K562 (cell line): ENCODE data around the gene CRYBA1. TPM values are rescaled to one million over a fixed set of nuclear protein-coding genes. Genes with fewer than 3 reads are reported as not detected.

Experiments
- ATAC-seq: fragments of 200-7000 bp; cut with Tn5 transposase; 3 replicates; pipeline ENCODE4 v1.9.1; 2020; ENCODE audit warnings: moderate library complexity
- BruUV-seq: library from RNA; stranded (reverse); fragments of 400-500 nt; replicated peaks from 2 replicates; lab custom pipeline; 2021; lab: Mats Ljungman, UMichigan
- CTCF ChIA-PET: fragments of 300-600 bp; formaldehyde crosslinking; extraction: SDS; loops from one replicate; lab custom pipeline; 2021; ENCODE audit warnings: low intra/inter-chr PET ratio; lab: Yijun Ruan, JAX
- POLR2A ChIA-PET: fragments of 300-600, 350-650 bp; sonication (Branson Sonifier 250); formaldehyde crosslinking; extraction: SDS; loops from one replicate; lab custom pipeline; 2021; ENCODE audit warnings: antibody characterized with exemption, inconsistent platforms; lab: Yijun Ruan, JAX
- DNase-seq, 4 experiments: peaks; one replicate each; pipeline versions ENCODE4 v3.0.0 to v3.0.0-alpha.2; 2011 to 2018; ENCODE audit warnings: low spot score in 3 of 4, mixed read lengths in 3 of 4; ENCODE audit errors: extremely low read depth in 1 of 4
- FAIRE-seq: peaks from 2 replicates; lab custom pipeline; 2011; peaks lifted over from hg19 to GRCh38; lab: Jason Lieb, UNC
- H2AFZ ChIP-seq: 2 replicates; pipeline ENCODE4 v1.6.0; 2011; ENCODE audit warnings: low read depth, low read length, control low read depth, inconsistent platforms
- H3K27ac ChIP-seq: fragments of 200-600 bp; 3 replicates; pipeline ENCODE4 v1.8.0; 2011; ENCODE audit warnings: low read depth, mild to moderate bottlenecking, control low read depth, inconsistent platforms, low read length, moderate library complexity, mixed read lengths; ENCODE audit errors: extremely low read depth
- H3K27me3 ChIP-seq, 2 experiments: fragments of 300-600 bp in 1 of 2; 2 replicates in 1 of 2; 3 replicates in 1 of 2; pipeline versions ENCODE4 v1.6.0 to v1.8.0; 2011; ENCODE audit warnings: inconsistent platforms in 2 of 2, low read length in 2 of 2, mild to moderate bottlenecking in 1 of 2, mixed read lengths in 1 of 2, moderate library complexity in 1 of 2; ENCODE audit not compliant: control insufficient read depth in 2 of 2, insufficient read depth in 2 of 2
- H3K36me3 ChIP-seq: fragments of 300-600 bp; 3 replicates; pipeline ENCODE4 v1.8.0; 2011; ENCODE audit warnings: mild to moderate bottlenecking, low read length, inconsistent platforms; ENCODE audit not compliant: control insufficient read depth, insufficient read depth
- H3K4me1 ChIP-seq, 2 experiments: fragments of 200-600 bp in 1 of 2; replicated peaks in 1 of 2; 2 replicates in 1 of 2; 3 replicates in 1 of 2; pipeline versions ENCODE4 v1.5.1 to v1.8.0; 2011; ENCODE audit warnings: inconsistent platforms in 2 of 2, low read length in 2 of 2, mild to moderate bottlenecking in 1 of 2, mixed read lengths in 1 of 2, moderate library complexity in 1 of 2; ENCODE audit not compliant: control insufficient read depth in 2 of 2, insufficient read depth in 2 of 2
- H3K4me2 ChIP-seq: 2 replicates; pipeline ENCODE4 v1.6.1; 2011; ENCODE audit warnings: low read length, control low read depth, inconsistent platforms, mixed read lengths; ENCODE audit not compliant: insufficient read depth
- H3K4me3 ChIP-seq: fragments of 200-600 bp; sonication (generic), shearing (Covaris generic); 2 replicates; pipeline ENCODE4 v1.5.1; 2016; ENCODE audit warnings: control low read depth, inconsistent platforms
- H3K79me2 ChIP-seq: fragments of 200-600 bp; 3 replicates; pipeline ENCODE4 v1.8.0; 2011; ENCODE audit warnings: low read length, inconsistent platforms; ENCODE audit not compliant: control insufficient read depth, insufficient read depth
- H3K9ac ChIP-seq, 2 experiments: 2 replicates each; pipeline versions ENCODE4 v1.6.0 to v1.6.1; 2011; ENCODE audit warnings: low read depth in 2 of 2, low read length in 2 of 2, control low read depth in 1 of 2, inconsistent platforms in 1 of 2, mild to moderate bottlenecking in 1 of 2, mixed read lengths in 1 of 2; ENCODE audit not compliant: insufficient read depth in 1 of 2
- H3K9me1 ChIP-seq: one replicate; pipeline ENCODE4 v1.6.0; 2011; ENCODE audit warnings: inconsistent platforms, mild to moderate bottlenecking, low read length, moderate library complexity; ENCODE audit not compliant: control insufficient read depth, insufficient read depth
- H3K9me3 ChIP-seq: replicated peaks from 2 replicates; pipeline ENCODE4 v1.5.1; 2011; ENCODE audit warnings: low read depth, low read length, inconsistent platforms; ENCODE audit not compliant: control insufficient read depth, insufficient read depth
- H4K20me1 ChIP-seq: replicated peaks from 2 replicates; pipeline ENCODE4 v1.6.1; 2011; ENCODE audit warnings: low read length, inconsistent platforms, mixed read lengths; ENCODE audit not compliant: control insufficient read depth, insufficient read depth
- ARID4B ChIP-seq: sonication (generic); formaldehyde crosslinking; IDR thresholded peaks from 2 replicates; pipeline ENCODE4 v1.8.0; 2022; ENCODE audit warnings: mild to moderate bottlenecking, missing genetic modification reagents
- ARNT ChIP-seq, 2 experiments: fragments of 450-650 bp; IDR thresholded peaks; 2 replicates each; pipeline ENCODE4 v1.6.1; 2016; ENCODE audit warnings: mild to moderate bottlenecking in 1 of 2
- DPF2 ChIP-seq: fragments of 450-650 bp; IDR thresholded peaks from 2 replicates; pipeline ENCODE4 v1.6.1; 2016
- FOXM1 ChIP-seq, 2 experiments: fragments of 450-650 bp in 1 of 2; sonication (generic) in 1 of 2; formaldehyde crosslinking in 1 of 2; IDR thresholded peaks; 2 replicates each; pipeline versions ENCODE4 v1.6.1 to v1.9.0; 2017 to 2022; ENCODE audit warnings: low read depth in 2 of 2, mild to moderate bottlenecking in 2 of 2, missing genetic modification reagents in 1 of 2, moderate library complexity in 1 of 2
- GABPB1 ChIP-seq: sonication (generic); formaldehyde crosslinking; IDR thresholded peaks from 2 replicates; pipeline ENCODE4 v1.8.0; 2022; ENCODE audit warnings: mild to moderate bottlenecking, missing genetic modification reagents
- MBD1 ChIP-seq: fragments of 250-450 bp; sonication (Bioruptor Pico); IDR thresholded peaks from 2 replicates; pipeline ENCODE4 v1.8.0; 2022; ENCODE audit warnings: inconsistent platforms
- MEF2A ChIP-seq: IDR thresholded peaks from 2 replicates; pipeline ENCODE4 v1.6.1; 2011; ENCODE audit warnings: low read depth, mild to moderate bottlenecking, low read length, moderate library complexity; ENCODE audit not compliant: control insufficient read depth
- MLLT1 ChIP-seq, 2 experiments: fragments of 450-650 bp; IDR thresholded peaks; 2 replicates each; pipeline ENCODE4 v1.6.1; 2016
- MYBL2 ChIP-seq, 2 experiments: fragments of 450-650 bp in 1 of 2; sonication (generic) in 1 of 2; formaldehyde crosslinking in 1 of 2; IDR thresholded peaks; 2 replicates each; pipeline versions ENCODE4 v1.6.1 to v1.8.1; 2017 to 2022; ENCODE audit warnings: borderline replicate concordance in 1 of 2, inconsistent platforms in 1 of 2, low read depth in 1 of 2, mild to moderate bottlenecking in 1 of 2, missing genetic modification reagents in 1 of 2, moderate library complexity in 1 of 2
- PCBP2 ChIP-seq: fragments of 200-400 bp; formaldehyde crosslinking; IDR thresholded peaks from 2 replicates; pipeline ENCODE4 v1.6.1; 2018; ENCODE audit warnings: low read length, low read depth, mild to moderate bottlenecking, moderate library complexity; ENCODE audit not compliant: poor library complexity, severe bottlenecking
- STAT5A ChIP-seq: IDR thresholded peaks from 2 replicates; pipeline ENCODE4 v1.6.1; 2012; ENCODE audit warnings: low read length, inconsistent platforms, borderline replicate concordance
- TRIM28 ChIP-seq: fragments of 450-650 bp; IDR thresholded peaks from 2 replicates; pipeline ENCODE4 v1.6.1; 2017
- ZNF23 ChIP-seq: fragments of 250-450 bp; sonication (Bioruptor Pico); IDR thresholded peaks from 2 replicates; pipeline ENCODE4 v1.4.0; 2020; ENCODE audit warnings: mild to moderate bottlenecking
- WGBS: fragments of 100-300 bp; shearing (Covaris generic); methylation state at CpG from one replicate; pipeline ENCODE4 v1.1.6; 2016; ENCODE audit warnings: low coverage, mixed read lengths; ENCODE audit not compliant: insufficient coverage; ENCODE audit errors: missing lambda C conversion rate; 5-methylcytosine and 5-hydroxymethylcytosine counted together
- in situ Hi-C: fragments of 300-500 bp; cut with MboI; formaldehyde crosslinking; loops from 4 replicates; pipeline ENCODE4 v1.15.0; 2018; ENCODE audit warnings: inconsistent platforms, mixed read lengths
- intact Hi-C: fragments of 100-400 bp; cut with micrococcal nuclease; formaldehyde crosslinking; loops from 2 replicates; pipeline ENCODE4 v1.14.2; 2022
- polyA plus RNA-seq, 8 experiments: library from polyadenylated mRNA; depleted of rRNA in 4 of 8; stranded (reverse) in 5 of 8; unstranded in 3 of 8; fragments of >200 nt; fragmentation: Nextera tagmentation in 2 of 8; fragmentation: Illumina TruSeq in 1 of 8; extraction: Ambion mirVana in 2 of 8; extraction: Trizol in 1 of 8; gene quantifications; 2 replicates each; pipeline versions ENCODE4 v1.2.1 to v1.2.3, GENCODE V29; 2011 to 2014; ENCODE audit warnings: inconsistent platforms in 1 of 8, missing spikeins in 1 of 8
- total RNA-seq, 7 experiments: library from RNA; depleted of rRNA in 6 of 7; stranded (reverse); fragments of >200 nt in 6 of 7; fragmentation: Illumina TruSeq in 2 of 7; extraction: Trizol in 2 of 7; gene quantifications; 2 replicates each; pipeline versions ENCODE4 v1.2.1 to v1.2.3, GENCODE V29; 2011 to 2021; ENCODE audit warnings: low replicate concordance in 1 of 7

CRYBA1 gene
- total and polyA plus RNA-seq, 9 of the 15 experiments (the other 6 are each of a cell fraction or from before 2014, with no cell fraction given), result not detected

GRCh38 chr17:29205047-29205446 is 41.6 kb upstream of the CRYBA1 start (continued):
- no peak for TF ChIP-seq GABPB1 (CRISPR knock-in tag)
- TF ChIP-seq DPF2, result no peak
- TF ChIP-seq, all 486 proteins: peak for 0

- peaks cover 6 to 7% of the 10 kb centered on the region in 2 experiments; a peak in 3 of 5 replicates for H3K4me1 ChIP-seq
- no peaks in the 10 kb centered on the region for H3K27me3 ChIP-seq
- 18% methylated on average over 2 of the region's 2 CpGs for WGBS
- H3K27ac ChIP-seq, result no peak overlapping the region
- no TSS peak for BruUV-seq
- intact Hi-C loops, result no loop called here
- no peak overlapping the region for H3K9ac ChIP-seq
- no peak overlapping the region for H3K4me2 ChIP-seq
- CTCF ChIA-PET, result no interaction called here
- no peaks in the 10 kb centered on the region for H3K9me3 ChIP-seq
- H3K36me3 ChIP-seq, result no peaks in the 10 kb centered on the region
- H2AFZ ChIP-seq, result no peak overlapping the region
- no peak for FAIRE-seq
- H3K79me2 ChIP-seq, result no peaks in the 10 kb centered on the region
- no peak for DNase-seq
- ATAC-seq, result no peak
- H4K20me1 ChIP-seq, result no peaks in the 10 kb centered on the region
- no peaks in the 10 kb centered on the region for H3K9me1 ChIP-seq
- H3K4me3 ChIP-seq, result no peak overlapping the region
- in situ Hi-C loops, result no loop called here
- POLR2A ChIA-PET, result interaction anchor here (0.6 to 0.7 kb wide), 3 partner anchors 21 to 98 kb away, joined by 3 to 4 read pairs (median 3); no protein-coding TSS in a partner anchor
- TF ChIP-seq PCBP2 (no peak), FOXM1 (IDR thresholded peaks at IDR 0.05; ENCODE audit: low read depth) (no peak), FOXM1 (CRISPR knock-in tag; IDR thresholded peaks at IDR 0.05; ENCODE audit: low read depth) (no peak), ARNT (IDR thresholded peaks at IDR 0.05) (no peak), MYBL2 (IDR thresholded peaks at IDR 0.05; ENCODE audit: low read depth) (no peak), MYBL2 (CRISPR knock-in tag; IDR thresholded peaks at IDR 0.05; ENCODE audit: borderline replicate concordance) (no peak), TRIM28 (no peak), MEF2A (no peak), ZNF23 (CRISPR knock-in tag) (no peak), MBD1 (CRISPR knock-in tag) (no peak), STAT5A (no peak), ARID4B (CRISPR knock-in tag) (no peak), MLLT1 (IDR thresholded peaks at IDR 0.05) (no peak)
Measured at GRCh38 chr17:29207975-29208374, 38.7 kb upstream of the CRYBA1 start.
